OCI-LY7 (cell line): ENCODE results near the gene LRGUK.

ENCODE experiments used
- EZH2phosphoT487 ChIP-seq: fragments of 200-600 bp; sonication (generic); IDR thresholded peaks from 2 replicates; pipeline ENCODE4 v1.6.1; 2018; ENCODE audit warnings: low read depth, borderline replicate concordance, mild to moderate bottlenecking, mixed run types, antibody characterized with exemption, low read length, moderate library complexity, mixed read lengths
- TF ChIP-seq, protein P1 (sequence below): fragments of 200-600 bp; sonication (generic); conservative IDR thresholded peaks from 2 replicates; pipeline ENCODE4 v1.5.1; 2014; ENCODE audit warnings: mild to moderate bottlenecking, antibody characterized with exemption, low read length, moderate library complexity, mixed read lengths

DNA sequence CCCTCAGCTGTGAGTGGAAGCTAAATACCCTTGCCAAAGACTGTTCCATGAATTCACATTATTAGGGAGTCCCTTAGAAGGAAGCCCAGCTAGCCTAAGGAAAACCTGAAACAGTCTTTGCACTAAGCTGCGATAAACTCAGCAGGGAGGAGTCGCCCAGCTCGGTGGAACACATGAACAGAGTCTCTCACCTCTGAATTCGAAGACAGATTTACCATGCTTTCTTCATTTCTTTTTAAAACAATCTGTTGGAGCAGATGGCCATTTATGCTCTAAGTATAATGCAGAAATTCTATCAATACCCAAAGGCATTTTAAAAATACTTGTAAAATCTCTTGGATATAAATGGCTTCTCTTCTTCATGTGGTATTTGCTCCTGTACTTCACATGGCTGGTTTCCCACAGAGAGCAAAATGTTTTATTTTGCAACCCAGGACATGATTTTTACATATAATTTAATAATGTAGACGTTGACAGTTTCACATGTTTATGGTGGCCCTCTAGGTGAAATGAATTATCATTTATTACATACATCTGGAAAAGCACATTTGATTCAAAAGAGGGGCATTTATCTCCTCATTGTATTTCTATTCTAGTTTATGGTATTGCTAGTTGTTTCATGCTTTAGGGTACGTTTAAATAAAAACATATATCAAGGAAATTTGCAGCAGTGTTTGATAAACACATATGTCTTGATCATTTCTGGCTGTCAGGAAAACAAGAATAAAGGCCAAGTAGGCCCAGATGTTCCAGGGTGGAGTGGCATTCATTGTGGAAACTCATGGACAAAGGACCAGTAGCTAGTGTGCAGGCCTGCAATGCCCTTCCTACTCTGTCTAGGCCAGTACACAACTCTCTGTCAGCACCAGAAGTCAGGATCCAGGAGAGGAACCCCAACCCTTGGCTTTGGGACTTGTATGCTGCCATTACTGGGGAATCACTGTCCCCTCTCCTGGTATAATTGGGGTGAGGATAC is 52.2 kb downstream of the LRGUK start:
- TF ChIP-seq, protein P1, sequence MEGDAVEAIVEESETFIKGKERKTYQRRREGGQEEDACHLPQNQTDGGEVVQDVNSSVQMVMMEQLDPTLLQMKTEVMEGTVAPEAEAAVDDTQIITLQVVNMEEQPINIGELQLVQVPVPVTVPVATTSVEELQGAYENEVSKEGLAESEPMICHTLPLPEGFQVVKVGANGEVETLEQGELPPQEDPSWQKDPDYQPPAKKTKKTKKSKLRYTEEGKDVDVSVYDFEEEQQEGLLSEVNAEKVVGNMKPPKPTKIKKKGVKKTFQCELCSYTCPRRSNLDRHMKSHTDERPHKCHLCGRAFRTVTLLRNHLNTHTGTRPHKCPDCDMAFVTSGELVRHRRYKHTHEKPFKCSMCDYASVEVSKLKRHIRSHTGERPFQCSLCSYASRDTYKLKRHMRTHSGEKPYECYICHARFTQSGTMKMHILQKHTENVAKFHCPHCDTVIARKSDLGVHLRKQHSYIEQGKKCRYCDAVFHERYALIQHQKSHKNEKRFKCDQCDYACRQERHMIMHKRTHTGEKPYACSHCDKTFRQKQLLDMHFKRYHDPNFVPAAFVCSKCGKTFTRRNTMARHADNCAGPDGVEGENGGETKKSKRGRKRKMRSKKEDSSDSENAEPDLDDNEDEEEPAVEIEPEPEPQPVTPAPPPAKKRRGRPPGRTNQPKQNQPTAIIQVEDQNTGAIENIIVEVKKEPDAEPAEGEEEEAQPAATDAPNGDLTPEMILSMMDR: no peak
- no peak for TF ChIP-seq EZH2phosphoT487
